ENCODE data around the gene KRTAP12-1.

- TF ChIP-seq CTCF (conservative IDR thresholded peaks at IDR 0.05) (no peak), EZH2 (IDR thresholded peaks at IDR 0.05; ENCODE audit: low read depth) (no peak)
Measured at GRCh38 chr21:44703731-44704635, 22.0 kb upstream of the KRTAP12-1 start.
